Endothelial cell (in vitro differentiated cells): ENCODE data around the gene CIB4. TPM values are rescaled to one million over a fixed set of nuclear protein-coding genes. Genes with fewer than 3 reads are reported as not detected.

Experiments
- DNase-seq: peaks from one replicate; pipeline ENCODE4 v3.0.0; 2021; ENCODE audit warnings: low spot score
- H3K27ac Mint-ChIP-seq: one replicate; pipeline ENCODE4 v1.8.0; 2021; ENCODE audit warnings: mixed read lengths, inconsistent platforms; ENCODE audit not compliant: unreplicated experiment
- H3K27me3 Mint-ChIP-seq: one replicate; pipeline ENCODE4 v1.8.0; 2021; ENCODE audit warnings: mild to moderate bottlenecking, moderate library complexity, mixed read lengths, inconsistent platforms; ENCODE audit not compliant: unreplicated experiment
- H3K36me3 Mint-ChIP-seq: one replicate; pipeline ENCODE4 v1.8.0; 2021; ENCODE audit warnings: mild to moderate bottlenecking, low read depth, mixed read lengths, inconsistent platforms; ENCODE audit not compliant: unreplicated experiment
- H3K4me1 Mint-ChIP-seq: one replicate; pipeline ENCODE4 v1.8.0; 2021; ENCODE audit warnings: mild to moderate bottlenecking, mixed read lengths, inconsistent platforms; ENCODE audit not compliant: unreplicated experiment
- H3K4me3 Mint-ChIP-seq: one replicate; pipeline ENCODE4 v1.8.0; 2021; ENCODE audit warnings: mild to moderate bottlenecking, mixed read lengths, inconsistent platforms; ENCODE audit not compliant: unreplicated experiment
- H3K9me3 Mint-ChIP-seq: one replicate; pipeline ENCODE4 v1.8.0; 2021; ENCODE audit warnings: mixed read lengths, inconsistent platforms; ENCODE audit not compliant: unreplicated experiment
- total RNA-seq: library from RNA; stranded (reverse); fragmentation: NEBNext Ultra II Directional; extraction: Animal tissue kit (Norgen Biotek cat#: 25700); gene quantifications from one replicate; pipeline ENCODE4 v1.2.1, GENCODE V29; 2021; ENCODE audit not compliant: unreplicated experiment
- TF ChIP-seq, protein P1 (sequence below): fragments of 200-600 bp; sonication (generic); IDR thresholded peaks from one replicate; pipeline ENCODE4 v1.5.0; 2021; ENCODE audit warnings: antibody characterized with exemption; ENCODE audit not compliant: unreplicated experiment

The CIB4 gene
- total RNA-seq, 1 donor from 2014 or later: not detected

DNA sequence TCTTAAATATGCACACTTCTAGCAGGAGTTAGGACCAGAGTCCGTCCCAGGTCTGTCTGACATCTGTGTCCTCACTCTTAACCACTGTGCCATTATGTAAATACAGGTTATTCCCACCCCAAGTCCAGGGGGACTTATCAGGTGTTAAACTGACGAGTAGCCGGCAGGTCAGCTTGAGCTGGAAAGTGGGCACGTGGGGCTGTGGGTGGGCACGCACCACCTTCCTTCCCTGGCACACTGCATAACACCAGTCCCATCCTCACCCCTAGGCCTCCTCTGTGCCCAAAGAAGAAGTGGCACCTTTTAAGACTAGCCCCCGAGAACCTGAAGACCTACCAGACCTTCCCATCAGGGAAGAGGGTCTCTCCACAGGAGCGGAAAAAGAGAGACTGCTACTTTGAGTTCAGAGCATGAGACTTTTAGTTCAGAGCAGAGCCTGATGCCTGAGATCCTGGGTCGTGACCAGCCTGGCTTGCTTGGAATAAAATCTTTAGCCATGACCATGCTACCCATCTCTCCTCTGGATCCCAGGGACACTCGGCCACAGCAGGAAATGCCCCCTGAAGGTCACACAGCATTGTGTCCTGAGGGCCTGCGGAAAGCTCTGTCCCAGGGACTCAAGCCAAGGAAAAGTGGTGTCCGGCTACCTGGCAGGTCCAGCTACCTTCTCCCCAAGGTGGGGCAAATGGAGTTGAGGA is 62.0 kb downstream of the CIB4 start:
- Mint-ChIP-seq H3K4me3 (no peak overlapping the region), H3K9me3 (no peaks in the 10 kb centered on the region), H3K36me3 (no peaks in the 10 kb centered on the region), H3K27ac (no peak overlapping the region), H3K27me3 (peaks cover 5% of the 10 kb centered on the region), H3K4me1 (peaks cover under 1% of the 10 kb centered on the region)
- TF ChIP-seq, protein P1, sequence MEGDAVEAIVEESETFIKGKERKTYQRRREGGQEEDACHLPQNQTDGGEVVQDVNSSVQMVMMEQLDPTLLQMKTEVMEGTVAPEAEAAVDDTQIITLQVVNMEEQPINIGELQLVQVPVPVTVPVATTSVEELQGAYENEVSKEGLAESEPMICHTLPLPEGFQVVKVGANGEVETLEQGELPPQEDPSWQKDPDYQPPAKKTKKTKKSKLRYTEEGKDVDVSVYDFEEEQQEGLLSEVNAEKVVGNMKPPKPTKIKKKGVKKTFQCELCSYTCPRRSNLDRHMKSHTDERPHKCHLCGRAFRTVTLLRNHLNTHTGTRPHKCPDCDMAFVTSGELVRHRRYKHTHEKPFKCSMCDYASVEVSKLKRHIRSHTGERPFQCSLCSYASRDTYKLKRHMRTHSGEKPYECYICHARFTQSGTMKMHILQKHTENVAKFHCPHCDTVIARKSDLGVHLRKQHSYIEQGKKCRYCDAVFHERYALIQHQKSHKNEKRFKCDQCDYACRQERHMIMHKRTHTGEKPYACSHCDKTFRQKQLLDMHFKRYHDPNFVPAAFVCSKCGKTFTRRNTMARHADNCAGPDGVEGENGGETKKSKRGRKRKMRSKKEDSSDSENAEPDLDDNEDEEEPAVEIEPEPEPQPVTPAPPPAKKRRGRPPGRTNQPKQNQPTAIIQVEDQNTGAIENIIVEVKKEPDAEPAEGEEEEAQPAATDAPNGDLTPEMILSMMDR: no peak
- DNase-seq: no peak

DNA sequence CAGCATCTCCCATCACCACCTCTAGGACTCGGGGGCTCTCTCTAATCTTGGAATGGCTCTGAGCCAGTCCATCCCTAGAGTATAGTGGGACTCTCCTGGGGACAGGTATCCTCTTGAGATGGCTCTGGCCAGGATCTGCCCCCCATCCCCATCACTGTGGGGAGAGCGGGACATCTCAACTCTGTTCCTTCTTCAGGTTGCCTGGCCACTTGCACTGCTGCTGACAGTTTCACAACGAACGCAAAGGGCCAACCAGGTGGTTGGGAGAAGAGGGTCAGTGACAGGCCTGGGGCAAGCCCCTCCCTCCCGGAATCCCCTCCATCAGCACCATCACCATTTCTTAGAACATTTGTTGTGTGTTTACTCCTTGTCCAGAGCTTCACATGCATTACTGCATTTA is 62.6 kb downstream of the CIB4 start:
- Mint-ChIP-seq H3K4me1 (peaks cover 6% of the 10 kb centered on the region), H3K27ac (no peak overlapping the region), H3K27me3 (peaks cover 7% of the 10 kb centered on the region), H3K9me3 (no peaks in the 10 kb centered on the region), H3K4me3 (no peak overlapping the region), H3K36me3 (no peaks in the 10 kb centered on the region)
- TF ChIP-seq, protein P1: no peak
- DNase-seq: no peak

DNA sequence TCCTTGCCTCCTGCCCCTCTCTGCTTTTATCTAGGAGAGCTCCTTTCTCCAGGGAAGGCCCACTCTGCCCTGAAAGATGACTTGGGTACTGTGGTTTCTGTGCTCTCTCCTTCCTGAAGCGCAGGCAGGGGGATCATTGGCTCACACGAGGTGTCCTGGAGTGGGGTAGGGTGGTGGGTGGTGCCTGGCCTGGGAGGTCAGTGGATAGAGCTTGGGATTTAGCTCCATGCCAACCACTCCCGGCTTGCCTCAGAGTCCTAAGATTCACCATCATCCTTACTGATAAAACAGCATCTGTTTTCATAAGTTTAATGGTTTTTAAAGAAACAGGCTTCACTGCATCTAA is 63.1 kb downstream of the CIB4 start:
- TF ChIP-seq, protein P1: peak; percentile 23
- no peak overlapping the region for H3K27ac Mint-ChIP-seq
- DNase-seq: no peak
- no peaks in the 10 kb centered on the region for H3K9me3 Mint-ChIP-seq
- H3K27me3 Mint-ChIP-seq: peaks cover 7% of the 10 kb centered on the region
- H3K36me3 Mint-ChIP-seq: no peaks in the 10 kb centered on the region
- peaks cover 8% of the 10 kb centered on the region for H3K4me1 Mint-ChIP-seq
- no peak overlapping the region for H3K4me3 Mint-ChIP-seq

DNA sequence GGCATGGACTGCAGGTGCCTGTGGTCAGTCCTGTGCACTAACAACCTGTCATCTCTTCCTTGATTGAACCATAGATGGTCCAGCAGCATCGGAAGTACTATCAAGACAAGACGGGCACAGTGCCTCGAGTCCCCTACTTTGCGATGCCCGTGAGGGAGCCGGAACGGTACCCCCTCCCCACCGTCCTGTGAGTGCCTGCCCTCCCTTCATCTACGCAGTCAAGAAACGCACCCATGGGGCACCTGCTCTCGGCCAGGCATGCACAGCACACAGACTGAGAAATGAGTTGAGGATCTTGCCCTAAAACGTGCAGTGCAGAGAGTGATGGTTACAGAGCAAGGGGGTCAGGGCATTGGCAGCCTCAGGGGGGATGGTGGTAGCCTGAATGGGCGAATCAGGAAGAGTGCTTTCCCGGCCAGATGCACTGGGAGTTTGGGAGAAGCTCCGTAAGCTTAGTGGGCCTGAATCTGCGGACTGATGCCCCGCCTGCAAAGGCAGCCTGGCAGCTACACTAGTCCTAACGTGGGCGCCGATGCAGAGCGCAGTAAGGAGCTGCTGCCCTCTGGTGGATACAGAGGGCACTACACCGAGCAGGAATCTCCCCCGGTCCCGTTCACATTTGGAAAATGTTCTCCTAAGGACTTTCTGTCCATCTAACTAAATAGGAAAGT is 63.6 kb downstream of the CIB4 start:
- peaks cover 8% of the 10 kb centered on the region for H3K4me1 Mint-ChIP-seq
- peak; percentile 84 for DNase-seq
- no peaks in the 10 kb centered on the region for H3K9me3 Mint-ChIP-seq
- peaks cover 7% of the 10 kb centered on the region for H3K27me3 Mint-ChIP-seq
- H3K4me3 Mint-ChIP-seq: no peak overlapping the region
- TF ChIP-seq, protein P1: peak; percentile 94
- no peaks in the 10 kb centered on the region for H3K36me3 Mint-ChIP-seq
- H3K27ac Mint-ChIP-seq: no peak overlapping the region
